ENCODE measurements around the gene SCARB1. TPM values are rescaled to one million over a fixed set of nuclear protein-coding genes. Genes with fewer than 3 reads are reported as not detected.

The SCARB1 gene
- total RNA-seq, 1 donor = 9.4 TPM

DNA sequence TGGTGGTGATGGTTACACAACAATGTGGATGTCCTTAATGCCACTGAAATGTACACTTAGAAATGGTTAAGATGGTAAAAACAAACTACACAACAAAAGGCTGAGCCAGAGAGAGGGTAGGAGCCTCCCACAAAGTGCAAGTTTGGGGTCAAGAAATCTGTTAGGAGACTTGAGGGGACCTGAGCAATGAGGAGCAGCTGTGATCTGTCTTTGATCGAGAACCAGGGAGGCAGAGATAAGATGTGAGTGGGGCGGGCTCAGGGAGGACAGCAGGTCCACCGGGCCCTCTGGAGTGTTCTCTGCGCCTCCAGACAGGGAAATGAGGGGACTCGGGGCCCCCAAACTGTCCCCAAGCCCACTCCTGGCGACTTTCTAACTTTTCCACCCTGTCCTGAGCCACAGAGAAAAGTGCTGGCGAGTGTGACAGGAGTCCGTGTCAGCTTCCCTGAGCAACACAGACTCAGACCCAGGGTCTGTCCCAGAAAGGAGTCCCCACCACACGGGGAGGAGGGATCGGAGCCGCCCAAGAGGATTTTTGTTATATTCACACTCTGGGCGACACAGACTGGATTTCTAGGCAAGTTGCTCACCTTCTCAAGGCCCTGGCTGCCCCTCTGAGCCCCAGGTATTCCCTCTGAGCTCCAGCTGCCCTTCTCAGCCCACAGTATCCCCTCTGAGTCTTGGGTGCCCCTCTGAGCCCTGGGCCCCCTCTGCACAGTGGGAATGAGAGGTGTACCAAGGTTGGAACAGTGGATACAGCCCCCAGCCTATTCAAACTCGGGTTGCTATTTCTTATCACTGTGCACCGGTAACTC, 11.5 kb upstream of the SCARB1 start:
- Histone ChIP-seq H3K79me2 (ENCODE audit: insufficient read depth, low read length) (no peaks in the 10 kb centered on the region), H3K27ac (ENCODE audit: low read depth, low read length) (no peak overlapping the region), H3K36me3 (ENCODE audit: insufficient read depth, low read length) (no peaks in the 10 kb centered on the region), H3K4me2 (ENCODE audit: insufficient read depth, low read length) (no peak overlapping the region), H4K20me1 (ENCODE audit: insufficient read depth, low read length) (no peaks in the 10 kb centered on the region), H3K4me3 (ENCODE audit: insufficient read depth, low read length) (no peak overlapping the region), H3K4me1 (ENCODE audit: insufficient read depth, low read length) (no peaks in the 10 kb centered on the region), H2AFZ (ENCODE audit: low read length) (no peak overlapping the region), H3K27me3 (ENCODE audit: insufficient read depth, low read length) (no peaks in the 10 kb centered on the region), H3K9me3 (ENCODE audit: low read depth, low read length) (no peaks in the 10 kb centered on the region)
- TF ChIP-seq, protein P1, sequence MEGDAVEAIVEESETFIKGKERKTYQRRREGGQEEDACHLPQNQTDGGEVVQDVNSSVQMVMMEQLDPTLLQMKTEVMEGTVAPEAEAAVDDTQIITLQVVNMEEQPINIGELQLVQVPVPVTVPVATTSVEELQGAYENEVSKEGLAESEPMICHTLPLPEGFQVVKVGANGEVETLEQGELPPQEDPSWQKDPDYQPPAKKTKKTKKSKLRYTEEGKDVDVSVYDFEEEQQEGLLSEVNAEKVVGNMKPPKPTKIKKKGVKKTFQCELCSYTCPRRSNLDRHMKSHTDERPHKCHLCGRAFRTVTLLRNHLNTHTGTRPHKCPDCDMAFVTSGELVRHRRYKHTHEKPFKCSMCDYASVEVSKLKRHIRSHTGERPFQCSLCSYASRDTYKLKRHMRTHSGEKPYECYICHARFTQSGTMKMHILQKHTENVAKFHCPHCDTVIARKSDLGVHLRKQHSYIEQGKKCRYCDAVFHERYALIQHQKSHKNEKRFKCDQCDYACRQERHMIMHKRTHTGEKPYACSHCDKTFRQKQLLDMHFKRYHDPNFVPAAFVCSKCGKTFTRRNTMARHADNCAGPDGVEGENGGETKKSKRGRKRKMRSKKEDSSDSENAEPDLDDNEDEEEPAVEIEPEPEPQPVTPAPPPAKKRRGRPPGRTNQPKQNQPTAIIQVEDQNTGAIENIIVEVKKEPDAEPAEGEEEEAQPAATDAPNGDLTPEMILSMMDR (IDR thresholded peaks at IDR 0.05; ENCODE audit: extremely low read depth, low read depth, low read length) = no peak
- peak; percentile 64 for DNase-seq (ENCODE audit: insufficient read length, low spot score, missing footprints)

DNA sequence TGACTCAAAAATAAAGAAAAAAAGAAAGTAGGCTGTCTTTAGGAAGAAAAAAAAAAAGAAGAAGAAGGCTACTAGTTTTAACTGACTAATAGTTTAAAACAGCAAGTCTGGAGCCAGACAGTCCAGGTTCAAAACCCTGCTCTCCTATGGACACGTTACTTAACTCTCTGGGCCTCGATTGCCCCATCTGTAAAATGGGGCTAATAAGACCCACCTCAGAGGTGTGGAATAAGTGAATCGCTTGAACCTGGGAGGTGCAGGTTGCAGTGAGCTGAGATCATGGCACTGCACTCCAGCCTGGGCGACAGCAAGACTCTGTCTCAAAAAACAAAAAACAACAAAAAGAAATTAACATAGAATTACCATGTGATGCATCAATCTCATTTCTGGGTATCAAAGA, 10.5 kb upstream of the SCARB1 start:
- no peaks in the 10 kb centered on the region for H3K27me3 ChIP-seq (ENCODE audit: insufficient read depth, low read length)
- no peak overlapping the region for H3K4me3 ChIP-seq (ENCODE audit: insufficient read depth, low read length)
- DNase-seq (ENCODE audit: insufficient read length, low spot score, missing footprints) = no peak
- H2AFZ ChIP-seq (ENCODE audit: low read length) = no peak overlapping the region
- TF ChIP-seq, protein P1 (IDR thresholded peaks at IDR 0.05; ENCODE audit: extremely low read depth, low read depth, low read length) = no peak
- H3K9me3 ChIP-seq (ENCODE audit: low read depth, low read length) = no peaks in the 10 kb centered on the region
- no peaks in the 10 kb centered on the region for H3K36me3 ChIP-seq (ENCODE audit: insufficient read depth, low read length)
- H3K4me2 ChIP-seq (ENCODE audit: insufficient read depth, low read length) = no peak overlapping the region
- no peaks in the 10 kb centered on the region for H3K79me2 ChIP-seq (ENCODE audit: insufficient read depth, low read length)
- no peak overlapping the region for H3K27ac ChIP-seq (ENCODE audit: low read depth, low read length)
- no peaks in the 10 kb centered on the region for H3K4me1 ChIP-seq (ENCODE audit: insufficient read depth, low read length)
- no peaks in the 10 kb centered on the region for H4K20me1 ChIP-seq (ENCODE audit: insufficient read depth, low read length)

DNA sequence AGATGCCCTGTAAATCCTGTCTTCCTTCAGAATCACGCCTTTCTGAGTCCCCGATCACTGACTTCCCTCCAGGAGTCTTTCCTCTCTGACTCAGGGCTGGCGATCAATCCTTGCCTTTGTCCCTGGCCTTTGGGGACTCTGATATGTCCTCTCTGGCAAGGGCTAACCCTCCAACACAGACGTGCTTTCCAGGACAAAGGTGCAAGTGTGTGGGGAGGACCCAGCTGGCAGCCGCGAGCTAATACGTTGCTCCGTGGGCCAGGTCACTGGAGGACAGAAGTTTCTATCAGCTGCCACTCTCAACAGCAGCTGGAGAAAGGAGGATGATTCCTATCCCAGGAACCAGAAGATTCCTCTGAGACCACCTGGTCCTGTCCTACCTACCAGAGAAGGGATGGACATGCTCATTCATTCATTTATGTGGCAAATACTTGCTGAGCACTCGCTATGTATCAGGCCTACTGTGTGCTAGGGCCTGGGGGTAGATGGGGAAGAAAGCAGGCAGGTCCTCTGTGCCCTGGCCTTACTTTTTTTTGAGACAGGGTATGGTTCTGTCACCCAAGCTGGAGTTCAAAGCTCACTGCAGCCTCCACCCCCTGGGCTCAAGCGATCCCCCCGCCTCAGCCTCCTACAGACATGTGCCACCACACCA, 8.5 kb upstream of the SCARB1 start:
- Histone ChIP-seq H4K20me1 (ENCODE audit: insufficient read depth, low read length) (no peaks in the 10 kb centered on the region), H2AFZ (ENCODE audit: low read length) (no peak overlapping the region), H3K4me2 (ENCODE audit: insufficient read depth, low read length) (no peak overlapping the region), H3K36me3 (ENCODE audit: insufficient read depth, low read length) (no peaks in the 10 kb centered on the region), H3K27me3 (ENCODE audit: insufficient read depth, low read length) (no peaks in the 10 kb centered on the region), H3K79me2 (ENCODE audit: insufficient read depth, low read length) (no peaks in the 10 kb centered on the region), H3K27ac (ENCODE audit: low read depth, low read length) (no peak overlapping the region), H3K4me1 (ENCODE audit: insufficient read depth, low read length) (peaks cover 4% of the 10 kb centered on the region), H3K9me3 (ENCODE audit: low read depth, low read length) (no peaks in the 10 kb centered on the region), H3K4me3 (ENCODE audit: insufficient read depth, low read length) (no peak overlapping the region)
- DNase-seq (ENCODE audit: insufficient read length, low spot score, missing footprints) = no peak
- TF ChIP-seq, protein P1 (IDR thresholded peaks at IDR 0.05; ENCODE audit: extremely low read depth, low read depth, low read length) = no peak

DNA sequence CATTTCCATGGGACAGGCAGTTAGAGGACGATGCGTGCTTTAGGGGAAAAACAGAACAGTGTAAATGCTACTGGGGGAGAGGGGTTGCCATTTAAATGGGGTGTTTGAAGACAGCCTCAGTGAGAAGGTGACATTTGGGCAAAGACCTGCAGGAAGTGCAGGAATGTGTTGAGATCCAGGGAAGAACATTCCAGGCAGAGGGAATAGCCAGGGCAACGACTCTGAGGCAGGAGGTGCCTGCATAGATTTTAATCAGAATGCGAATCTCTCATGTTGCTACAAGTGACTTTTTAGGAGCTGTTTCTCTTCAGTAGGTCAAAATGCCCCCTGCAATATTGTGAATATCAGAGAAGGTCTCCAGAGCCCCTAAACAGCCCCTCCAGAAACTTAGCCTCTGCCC, 7.6 kb upstream of the SCARB1 start:
- Histone ChIP-seq H3K79me2 (ENCODE audit: insufficient read depth, low read length) (no peaks in the 10 kb centered on the region), H3K27me3 (ENCODE audit: insufficient read depth, low read length) (no peaks in the 10 kb centered on the region), H2AFZ (ENCODE audit: low read length) (no peak overlapping the region), H3K4me2 (ENCODE audit: insufficient read depth, low read length) (no peak overlapping the region), H3K9me3 (ENCODE audit: low read depth, low read length) (no peaks in the 10 kb centered on the region), H3K36me3 (ENCODE audit: insufficient read depth, low read length) (no peaks in the 10 kb centered on the region), H3K4me1 (ENCODE audit: insufficient read depth, low read length) (peaks cover 5% of the 10 kb centered on the region), H4K20me1 (ENCODE audit: insufficient read depth, low read length) (no peaks in the 10 kb centered on the region), H3K27ac (ENCODE audit: low read depth, low read length) (no peak overlapping the region), H3K4me3 (ENCODE audit: insufficient read depth, low read length) (no peak overlapping the region)
- DNase-seq (ENCODE audit: insufficient read length, low spot score, missing footprints) = no peak
- TF ChIP-seq, protein P1 (IDR thresholded peaks at IDR 0.05; ENCODE audit: extremely low read depth, low read depth, low read length) = no peak

Measured in osteoblast (primary cell).